ENCODE data around the gene IGFLR1. TPM values are rescaled to one million over a fixed set of nuclear protein-coding genes. Genes with fewer than 3 reads are reported as not detected.

IGFLR1 gene
- total and polyA plus RNA-seq, 2 experiments from 2014 or later, result 2.6 to 5.5 TPM

GRCh38 chr19:35740423-35741202 lies 1.6 kb downstream of the IGFLR1 start:
- peaks cover 11% of the 10 kb centered on the region for H3K36me3 ChIP-seq
- TF ChIP-seq CTCF (IDR thresholded peaks at IDR 0.05; ENCODE audit: low read depth, low read length), result peak; percentile 32
- DNase-seq (ENCODE audit: low read depth in 1 of 2, low spot score in 1 of 2), result peak; percentile 99 to 100
- H3K27ac ChIP-seq, result peak overlapping the region; percentile 92
- H3K27me3 ChIP-seq, result no peaks in the 10 kb centered on the region
- no peaks in the 10 kb centered on the region for H3K9me3 ChIP-seq (ENCODE audit: low read depth)
- peaks cover 3% of the 10 kb centered on the region for H3K4me1 ChIP-seq (ENCODE audit: low read depth)
- peak overlapping the region; percentile 57 for H3K4me3 ChIP-seq

DNA sequence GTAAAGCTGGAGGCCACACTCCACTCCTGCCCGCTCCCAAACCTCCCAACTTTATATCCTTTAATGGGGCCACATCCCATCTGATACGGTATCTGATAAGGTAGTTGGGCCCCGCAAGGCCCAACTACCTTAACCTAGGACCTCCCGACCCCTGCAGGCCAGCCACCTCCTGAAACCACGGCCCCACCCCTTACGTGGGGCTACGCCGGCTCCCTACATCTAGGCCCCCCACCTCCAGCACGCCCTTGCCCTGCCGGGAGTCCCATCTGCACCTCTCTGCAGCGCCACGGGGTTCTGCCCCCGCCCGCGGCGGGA lies 2.2 kb downstream of the IGFLR1 start:
- TF ChIP-seq CTCF (IDR thresholded peaks at IDR 0.05; ENCODE audit: low read depth, low read length), result no peak
- peak overlapping the region; percentile 25 for H3K27ac ChIP-seq
- H3K36me3 ChIP-seq, result peaks cover 11% of the 10 kb centered on the region
- no peaks in the 10 kb centered on the region for H3K9me3 ChIP-seq (ENCODE audit: low read depth)
- H3K27me3 ChIP-seq, result no peaks in the 10 kb centered on the region
- no peak for DNase-seq (ENCODE audit: low read depth in 1 of 2, low spot score in 1 of 2)
- peaks cover 3% of the 10 kb centered on the region for H3K4me1 ChIP-seq (ENCODE audit: low read depth)
- H3K4me3 ChIP-seq, result peak overlapping the region; percentile 57

- no peaks in the 10 kb centered on the region for H3K9me3 ChIP-seq (ENCODE audit: low read depth)
- H3K36me3 ChIP-seq, result peaks cover 11% of the 10 kb centered on the region
- H3K4me3 ChIP-seq, result peak overlapping the region; percentile 57
- peaks cover 3% of the 10 kb centered on the region for H3K4me1 ChIP-seq (ENCODE audit: low read depth)
- no peaks in the 10 kb centered on the region for H3K27me3 ChIP-seq
- no peak for DNase-seq (ENCODE audit: low read depth in 1 of 2, low spot score in 1 of 2)
- TF ChIP-seq CTCF (IDR thresholded peaks at IDR 0.05; ENCODE audit: low read depth, low read length), result no peak
- no peak overlapping the region for H3K27ac ChIP-seq
These were observed 2.8 kb downstream of the IGFLR1 start for GRCh38 chr19:35739275-35740107.

GRCh38 chr19:35738887-35739229 lies 3.4 kb downstream of the IGFLR1 start:
- no peaks in the 10 kb centered on the region for H3K27me3 ChIP-seq
- H3K4me3 ChIP-seq, result no peak overlapping the region
- H3K27ac ChIP-seq, result no peak overlapping the region
- H3K36me3 ChIP-seq, result peaks cover 15% of the 10 kb centered on the region
- DNase-seq (ENCODE audit: low read depth in 1 of 2, low spot score in 1 of 2), result no peak
- TF ChIP-seq CTCF (IDR thresholded peaks at IDR 0.05; ENCODE audit: low read depth, low read length), result no peak
- peaks cover 3% of the 10 kb centered on the region for H3K4me1 ChIP-seq (ENCODE audit: low read depth)
- no peaks in the 10 kb centered on the region for H3K9me3 ChIP-seq (ENCODE audit: low read depth)

- Histone ChIP-seq H3K4me3 (no peak overlapping the region), H3K27me3 (no peaks in the 10 kb centered on the region), H3K4me1 (ENCODE audit: low read depth) (peaks cover 3% of the 10 kb centered on the region), H3K9me3 (ENCODE audit: low read depth) (no peaks in the 10 kb centered on the region), H3K36me3 (peaks cover 16% of the 10 kb centered on the region), H3K27ac (no peak overlapping the region)
- TF ChIP-seq CTCF (IDR thresholded peaks at IDR 0.05; ENCODE audit: low read depth, low read length), result no peak
- no peak for DNase-seq (ENCODE audit: low read depth in 1 of 2, low spot score in 1 of 2)
These were observed 4.0 kb downstream of the IGFLR1 start for GRCh38 chr19:35738021-35738886.

All from cardiac muscle cell (in vitro differentiated cells and primary cell).